ENCODE measurements around the gene GNG13.

DNA sequence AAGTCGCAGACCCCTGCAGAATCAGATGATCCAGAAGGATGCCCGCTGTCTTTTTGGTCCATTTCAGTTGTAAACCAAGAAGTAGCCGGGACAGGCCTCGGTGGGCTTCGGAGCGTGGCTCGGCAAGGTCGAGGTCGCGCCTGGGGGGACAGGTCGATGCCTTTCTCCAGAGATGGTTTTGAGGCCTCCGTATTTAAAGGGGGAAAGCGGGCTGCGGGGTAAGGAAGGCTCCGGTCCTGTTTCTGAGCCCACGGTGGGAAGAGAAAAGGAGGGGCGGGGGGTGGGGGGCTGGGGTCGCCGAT is 7.5 kb upstream of the GNG13 start:
- TF ChIP-seq, protein P1, sequence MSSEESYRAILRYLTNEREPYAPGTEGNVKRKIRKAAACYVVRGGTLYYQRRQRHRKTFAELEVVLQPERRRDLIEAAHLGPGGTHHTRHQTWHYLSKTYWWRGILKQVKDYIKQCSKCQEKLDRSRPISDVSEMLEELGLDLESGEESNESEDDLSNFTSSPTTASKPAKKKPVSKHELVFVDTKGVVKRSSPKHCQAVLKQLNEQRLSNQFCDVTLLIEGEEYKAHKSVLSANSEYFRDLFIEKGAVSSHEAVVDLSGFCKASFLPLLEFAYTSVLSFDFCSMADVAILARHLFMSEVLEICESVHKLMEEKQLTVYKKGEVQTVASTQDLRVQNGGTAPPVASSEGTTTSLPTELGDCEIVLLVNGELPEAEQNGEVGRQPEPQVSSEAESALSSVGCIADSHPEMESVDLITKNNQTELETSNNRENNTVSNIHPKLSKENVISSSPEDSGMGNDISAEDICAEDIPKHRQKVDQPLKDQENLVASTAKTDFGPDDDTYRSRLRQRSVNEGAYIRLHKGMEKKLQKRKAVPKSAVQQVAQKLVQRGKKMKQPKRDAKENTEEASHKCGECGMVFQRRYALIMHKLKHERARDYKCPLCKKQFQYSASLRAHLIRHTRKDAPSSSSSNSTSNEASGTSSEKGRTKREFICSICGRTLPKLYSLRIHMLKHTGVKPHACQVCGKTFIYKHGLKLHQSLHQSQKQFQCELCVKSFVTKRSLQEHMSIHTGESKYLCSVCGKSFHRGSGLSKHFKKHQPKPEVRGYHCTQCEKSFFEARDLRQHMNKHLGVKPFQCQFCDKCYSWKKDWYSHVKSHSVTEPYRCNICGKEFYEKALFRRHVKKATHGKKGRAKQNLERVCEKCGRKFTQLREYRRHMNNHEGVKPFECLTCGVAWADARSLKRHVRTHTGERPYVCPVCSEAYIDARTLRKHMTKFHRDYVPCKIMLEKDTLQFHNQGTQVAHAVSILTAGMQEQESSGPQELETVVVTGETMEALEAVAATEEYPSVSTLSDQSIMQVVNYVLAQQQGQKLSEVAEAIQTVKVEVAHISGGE (tag by site-specific recombination; conservative IDR thresholded peaks at IDR 0.05; ENCODE audit: low read depth) = no peak
- TF ChIP-seq ZBTB1 (tag by site-specific recombination; IDR thresholded peaks at IDR 0.05) = no peak
- no peak for TF ChIP-seq ZNF416 (tag by site-specific recombination; IDR thresholded peaks at IDR 0.05)
- no peak for TF ChIP-seq ZNF121 (tag by site-specific recombination; IDR thresholded peaks at IDR 0.05)
- TF ChIP-seq ZNF324 (tag by site-specific recombination; IDR thresholded peaks at IDR 0.05) = 0 out of 2 replicates have a peak, but pooled peaks have one; percentile 2
- TF ChIP-seq CTCF (tag by site-specific recombination; IDR thresholded peaks at IDR 0.05) = no peak
- TF ChIP-seq ZBTB44 (tag by site-specific recombination; IDR thresholded peaks at IDR 0.05) = no peak

All from HEK293 (cell line).